B cell (primary cell): Measurements from ENCODE around the gene NCBP2L.

Source experiments
- EZH2 ChIP-seq: IDR thresholded peaks from 2 replicates; pipeline ENCODE4 v1.6.1; 2012; ENCODE audit warnings: borderline replicate concordance, low read depth, mild to moderate bottlenecking, moderate library complexity, low read length; ENCODE audit not compliant: insufficient read depth, poor library complexity, severe bottlenecking
- TF ChIP-seq, protein P1 (sequence below): fragments of 200-600 bp; IDR thresholded peaks from one replicate; pipeline ENCODE4 v1.8.0; 2022; ENCODE audit warnings: antibody characterized with exemption, mild to moderate bottlenecking

DNA sequence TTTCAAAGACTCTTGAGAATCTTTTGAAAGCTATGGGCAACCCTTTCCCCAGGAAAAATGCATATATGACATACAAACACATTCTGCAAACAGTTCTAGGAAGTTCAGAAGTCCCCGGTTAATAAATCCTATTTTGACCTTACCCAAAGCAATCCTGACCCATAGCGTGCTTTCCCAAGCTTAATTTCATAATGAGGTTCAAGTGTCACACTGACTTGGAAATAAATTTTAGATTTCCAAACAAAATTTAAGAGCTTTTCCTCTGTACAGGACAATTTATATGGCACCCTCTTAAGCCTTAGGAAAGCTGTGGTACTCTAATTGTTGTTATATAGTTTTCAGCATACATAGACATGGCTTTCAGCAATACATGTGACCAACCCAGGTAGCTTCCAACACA, 59.4 kb downstream of the NCBP2L start:
- TF ChIP-seq, protein P1, sequence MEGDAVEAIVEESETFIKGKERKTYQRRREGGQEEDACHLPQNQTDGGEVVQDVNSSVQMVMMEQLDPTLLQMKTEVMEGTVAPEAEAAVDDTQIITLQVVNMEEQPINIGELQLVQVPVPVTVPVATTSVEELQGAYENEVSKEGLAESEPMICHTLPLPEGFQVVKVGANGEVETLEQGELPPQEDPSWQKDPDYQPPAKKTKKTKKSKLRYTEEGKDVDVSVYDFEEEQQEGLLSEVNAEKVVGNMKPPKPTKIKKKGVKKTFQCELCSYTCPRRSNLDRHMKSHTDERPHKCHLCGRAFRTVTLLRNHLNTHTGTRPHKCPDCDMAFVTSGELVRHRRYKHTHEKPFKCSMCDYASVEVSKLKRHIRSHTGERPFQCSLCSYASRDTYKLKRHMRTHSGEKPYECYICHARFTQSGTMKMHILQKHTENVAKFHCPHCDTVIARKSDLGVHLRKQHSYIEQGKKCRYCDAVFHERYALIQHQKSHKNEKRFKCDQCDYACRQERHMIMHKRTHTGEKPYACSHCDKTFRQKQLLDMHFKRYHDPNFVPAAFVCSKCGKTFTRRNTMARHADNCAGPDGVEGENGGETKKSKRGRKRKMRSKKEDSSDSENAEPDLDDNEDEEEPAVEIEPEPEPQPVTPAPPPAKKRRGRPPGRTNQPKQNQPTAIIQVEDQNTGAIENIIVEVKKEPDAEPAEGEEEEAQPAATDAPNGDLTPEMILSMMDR, result no peak
- no peak for TF ChIP-seq EZH2
